H1 (cell line): ENCODE results near the gene MAPK8. TPM values are rescaled to one million over a fixed set of nuclear protein-coding genes. Genes with fewer than 3 reads are reported as not detected.

ENCODE experiments used
- CTCF ChIA-PET: fragments of 300-600 bp; sonication (Branson Sonifier 250); formaldehyde crosslinking; loops from one replicate; lab custom pipeline; 2021; ENCODE audit not compliant: partially characterized antibody; lab: Charles Lee
- POLR2A ChIA-PET: fragments of 300-600 bp; sonication (Branson Sonifier 250); formaldehyde crosslinking; loops from one replicate; lab custom pipeline; 2021; ENCODE audit warnings: inconsistent platforms; ENCODE audit not compliant: partially characterized antibody; lab: Charles Lee
- DNase-seq, 2 experiments: peaks; one replicate each; pipeline versions ENCODE4 v3.0.0 to v3.0.0-alpha.2; 2010 to 2022; ENCODE audit warnings: low spot score in 2 of 2, low read depth in 1 of 2, mixed read lengths in 1 of 2
- FAIRE-seq: peaks from 2 replicates; lab custom pipeline; 2011; peaks lifted over from hg19 to GRCh38; lab: Jason Lieb, UNC
- H2AFZ ChIP-seq: 2 replicates; pipeline ENCODE4 v1.8.1; 2012; ENCODE audit warnings: low read length, inconsistent platforms
- H2AK5ac ChIP-seq: 2 replicates; pipeline ENCODE4 v1.6.1; 2013; ENCODE audit warnings: low read depth, low read length
- H2BK120ac ChIP-seq: replicated peaks from 2 replicates; pipeline ENCODE3; 2013; ENCODE audit warnings: low read depth, low read length, inconsistent platforms
- H2BK12ac ChIP-seq: 2 replicates; pipeline ENCODE4 v1.6.1; 2013; ENCODE audit warnings: low read depth, low read length
- H2BK15ac ChIP-seq: 2 replicates; pipeline ENCODE4 v1.6.1; 2013; ENCODE audit warnings: low read length
- H2BK20ac ChIP-seq: 2 replicates; pipeline ENCODE4 v1.6.1; 2013; ENCODE audit warnings: low read length
- H2BK5ac ChIP-seq: 2 replicates; pipeline ENCODE4 v1.6.1; 2013; ENCODE audit warnings: low read depth, low read length
- H3K14ac ChIP-seq: 2 replicates; pipeline ENCODE4 v1.6.1; 2013; ENCODE audit warnings: inconsistent platforms; ENCODE audit not compliant: insufficient read length
- H3K18ac ChIP-seq: 2 replicates; pipeline ENCODE4 v1.6.1; 2013; ENCODE audit warnings: low read length; ENCODE audit errors: extremely low read depth
- H3K23ac ChIP-seq: 2 replicates; pipeline ENCODE4 v1.6.1; 2013; ENCODE audit warnings: inconsistent platforms; ENCODE audit not compliant: insufficient read length
- H3K23me2 ChIP-seq: 2 replicates; pipeline ENCODE4 v1.6.1; 2013; ENCODE audit warnings: low read depth, low read length
- H3K27ac ChIP-seq: 2 replicates; pipeline ENCODE4 v1.6.1; 2011; ENCODE audit warnings: low read depth, low read length, inconsistent platforms
- H3K27me3 ChIP-seq, 4 experiments: replicated peaks in 1 of 4; 1 replicate in 1 of 4; 2 replicates in 3 of 4; pipeline versions ENCODE4 v1.6.1 to v1.8.1; 2011 to 2013; ENCODE audit warnings: low read length in 3 of 4, mild to moderate bottlenecking in 3 of 4, inconsistent platforms in 2 of 4, mixed read lengths in 2 of 4, moderate library complexity in 1 of 4; ENCODE audit not compliant: control insufficient read depth in 3 of 4, insufficient read depth in 3 of 4; ENCODE audit errors: extremely low read depth in 1 of 4
- H3K36me3 ChIP-seq, 4 experiments: 2 replicates each; pipeline versions ENCODE4 v1.6.1 to v1.8.1; 2011 to 2013; ENCODE audit warnings: mild to moderate bottlenecking in 4 of 4, low read length in 3 of 4, moderate library complexity in 2 of 4, control low read depth in 1 of 4, inconsistent platforms in 1 of 4; ENCODE audit not compliant: insufficient read depth in 4 of 4, control insufficient read depth in 2 of 4
- H3K4ac ChIP-seq: replicated peaks from 2 replicates; pipeline ENCODE3; 2013; ENCODE audit warnings: low read length, low read depth, mixed read lengths, inconsistent platforms; ENCODE audit not compliant: insufficient read length
- H3K4me1 ChIP-seq, 4 experiments: replicated peaks in 1 of 4; 1 replicate in 1 of 4; 2 replicates in 3 of 4; pipeline versions ENCODE4 v1.6.1 to v1.8.1; 2011 to 2013; ENCODE audit warnings: low read length in 3 of 4, inconsistent platforms in 2 of 4, mixed read lengths in 1 of 4; ENCODE audit not compliant: insufficient read depth in 4 of 4, control insufficient read depth in 3 of 4
- H3K4me2 ChIP-seq, 2 experiments: 2 replicates each; pipeline versions ENCODE4 v1.6.1 to v1.8.1; 2011 to 2013; ENCODE audit warnings: low read depth in 2 of 2, low read length in 2 of 2, control low read depth in 1 of 2, inconsistent platforms in 1 of 2, mild to moderate bottlenecking in 1 of 2; ENCODE audit not compliant: insufficient read depth in 1 of 2
- H3K4me3 ChIP-seq, 4 experiments: fragments of 200-600, 300-600 bp in 1 of 4; sonication (generic), shearing (Covaris generic), sonication (Bioruptor Twin) in 1 of 4; 2 replicates each; pipeline versions ENCODE4 v1.5.1 to v1.8.1; 2011 to 2016; ENCODE audit warnings: low read length in 4 of 4, low read depth in 3 of 4, control low read depth in 2 of 4, inconsistent platforms in 2 of 4, mild to moderate bottlenecking in 2 of 4, mixed read lengths in 1 of 4, moderate library complexity in 1 of 4; ENCODE audit not compliant: insufficient read depth in 2 of 4; ENCODE audit errors: extremely low read depth in 1 of 4
- H3K56ac ChIP-seq: replicated peaks from 2 replicates; pipeline ENCODE3; 2013; ENCODE audit warnings: low read depth, mild to moderate bottlenecking, mixed read lengths, low read length, inconsistent platforms; ENCODE audit not compliant: insufficient read length
- H3K79me1 ChIP-seq: 2 replicates; pipeline ENCODE4 v1.6.1; 2013; ENCODE audit warnings: low read depth, low read length, control low read depth
- H3K79me2 ChIP-seq, 2 experiments: 2 replicates each; pipeline versions ENCODE4 v1.6.1 to v1.8.1; 2012 to 2013; ENCODE audit warnings: low read length in 2 of 2, mild to moderate bottlenecking in 2 of 2, inconsistent platforms in 1 of 2; ENCODE audit not compliant: insufficient read depth in 2 of 2, control insufficient read depth in 1 of 2
- H3K9ac ChIP-seq, 4 experiments: replicated peaks in 1 of 4; 1 replicate in 1 of 4; 2 replicates in 3 of 4; pipeline versions ENCODE4 v1.6.1 to v1.8.1; 2011 to 2013; ENCODE audit warnings: low read depth in 3 of 4, low read length in 3 of 4, control low read depth in 2 of 4, mild to moderate bottlenecking in 2 of 4, moderate library complexity in 2 of 4, inconsistent platforms in 1 of 4; ENCODE audit errors: extremely low read depth in 1 of 4
- H3K9me3 ChIP-seq, 2 experiments: 2 replicates each; pipeline versions ENCODE4 v1.6.1 to v1.8.1; 2012 to 2013; ENCODE audit warnings: mild to moderate bottlenecking in 2 of 2, moderate library complexity in 2 of 2, control low read depth in 1 of 2, inconsistent platforms in 1 of 2, low read depth in 1 of 2, low read length in 1 of 2, mixed read lengths in 1 of 2; ENCODE audit not compliant: insufficient read depth in 2 of 2
- H4K20me1 ChIP-seq, 2 experiments: replicated peaks in 1 of 2; 2 replicates each; pipeline versions ENCODE3 to v1.8.1; 2011 to 2013; ENCODE audit warnings: inconsistent platforms in 2 of 2, low read length in 2 of 2, mild to moderate bottlenecking in 1 of 2; ENCODE audit not compliant: insufficient read depth in 2 of 2, control insufficient read depth in 1 of 2
- H4K5ac ChIP-seq: 2 replicates; pipeline ENCODE4 v1.6.1; 2013; ENCODE audit warnings: low read length, low read depth, mixed read lengths, inconsistent platforms; ENCODE audit not compliant: insufficient read length
- H4K8ac ChIP-seq: 2 replicates; pipeline ENCODE4 v1.8.0; 2013; ENCODE audit warnings: mild to moderate bottlenecking, moderate library complexity, low read length, inconsistent platforms; ENCODE audit not compliant: insufficient read depth; ENCODE audit errors: extremely low read depth
- H4K91ac ChIP-seq: replicated peaks from 2 replicates; pipeline ENCODE3; 2013; ENCODE audit warnings: low read length, mixed read lengths, inconsistent platforms; ENCODE audit not compliant: insufficient read length
- ATF3 ChIP-seq: IDR thresholded peaks from 2 replicates; pipeline ENCODE4 v1.6.1; 2011; ENCODE audit warnings: low read depth, mild to moderate bottlenecking, low read length; ENCODE audit not compliant: insufficient read depth
- BACH1 ChIP-seq: IDR thresholded peaks from 2 replicates; pipeline ENCODE4 v1.6.1; 2012; ENCODE audit warnings: low read length, improper control_type of control experiment
- BCL11A ChIP-seq, 2 experiments: IDR thresholded peaks; one replicate each; pipeline ENCODE4 v1.6.1; 2011; ENCODE audit warnings: low read depth in 2 of 2, low read length in 2 of 2, mild to moderate bottlenecking in 2 of 2
- BRCA1 ChIP-seq: IDR thresholded peaks from 2 replicates; pipeline ENCODE4 v1.6.1; 2012; ENCODE audit warnings: low read depth, low read length, improper control_type of control experiment
- CBX5 ChIP-seq: fragments of 300-800, 300-1000 bp; sonication (generic); IDR thresholded peaks from 2 replicates; pipeline ENCODE4 v1.7.1; 2016; ENCODE audit warnings: antibody characterized with exemption, low read length, low read depth
- CHD1 ChIP-seq: IDR thresholded peaks from 2 replicates; pipeline ENCODE4 v1.6.1; 2012; ENCODE audit warnings: low read depth, low read length, improper control_type of control experiment
- CHD2 ChIP-seq: IDR thresholded peaks from 2 replicates; pipeline ENCODE4 v1.6.1; 2012; ENCODE audit warnings: low read length, improper control_type of control experiment
- CREB1 ChIP-seq: IDR thresholded peaks from 2 replicates; pipeline ENCODE4 v1.6.1; 2012; ENCODE audit warnings: inconsistent platforms
- HDAC2 ChIP-seq, 2 experiments: fragments of 300-600 bp in 1 of 2; sonication (generic) in 1 of 2; IDR thresholded peaks; 2 replicates each; pipeline ENCODE4 v1.6.1; 2011 to 2012; ENCODE audit warnings: low read depth in 2 of 2, low read length in 2 of 2, mild to moderate bottlenecking in 2 of 2, moderate library complexity in 2 of 2, borderline replicate concordance in 1 of 2, inconsistent platforms in 1 of 2
- JUND ChIP-seq: IDR thresholded peaks from 2 replicates; pipeline ENCODE4 v1.6.1; 2011; ENCODE audit warnings: mild to moderate bottlenecking, improper control_type of control experiment, low read length
- NRF1 ChIP-seq: IDR thresholded peaks from 2 replicates; pipeline ENCODE4 v1.6.1; 2011; ENCODE audit warnings: mild to moderate bottlenecking, low read depth, low read length, improper control_type of control experiment
- SP2 ChIP-seq: IDR thresholded peaks from 2 replicates; pipeline ENCODE4 v1.6.1; 2012; ENCODE audit warnings: mild to moderate bottlenecking, low read length, inconsistent platforms
- SUZ12 ChIP-seq: fragments of 200-600 bp; sonication (generic); IDR thresholded peaks from 2 replicates; pipeline ENCODE4 v1.6.1; 2012; ENCODE audit warnings: mild to moderate bottlenecking, inconsistent platforms, low read length, moderate library complexity, mixed read lengths
- TCF12 ChIP-seq: IDR thresholded peaks from 2 replicates; pipeline ENCODE4 v1.6.1; 2011; ENCODE audit warnings: low read depth, mild to moderate bottlenecking, low read length
- polyA plus RNA-seq, 7 experiments: library from polyadenylated mRNA; depleted of rRNA in 3 of 7; stranded (reverse) in 5 of 7; unstranded in 2 of 7; fragments of >200 nt in 5 of 7; fragments of 200-250 nt in 2 of 7; gene quantifications; 1 replicate in 5 of 7; 2 replicates in 1 of 7; 4 replicates in 1 of 7; pipeline versions ENCODE4 v1.2.1 to v1.2.3, GENCODE V29; 2011 to 2013; ENCODE audit warnings: missing spikeins in 2 of 7, mixed read lengths in 2 of 7
- total RNA-seq: library from RNA; stranded (reverse); fragmentation: NEBNext Ultra II Directional; extraction: Animal tissue kit (Norgen Biotek cat#: 25700); gene quantifications from 2 replicates; pipeline ENCODE4 v1.2.1, GENCODE V29; 2021
- TF ChIP-seq, protein P1 (sequence below): IDR thresholded peaks from 2 replicates; pipeline ENCODE4 v1.6.1; 2011; ENCODE audit warnings: low read length, improper control_type of control experiment

Gene MAPK8
- total and polyA plus RNA-seq, 2 of the 8 experiments (the other 6 are each of a cell fraction or from before 2014, with no cell fraction given): 23.3 to 71.3 TPM

DNA sequence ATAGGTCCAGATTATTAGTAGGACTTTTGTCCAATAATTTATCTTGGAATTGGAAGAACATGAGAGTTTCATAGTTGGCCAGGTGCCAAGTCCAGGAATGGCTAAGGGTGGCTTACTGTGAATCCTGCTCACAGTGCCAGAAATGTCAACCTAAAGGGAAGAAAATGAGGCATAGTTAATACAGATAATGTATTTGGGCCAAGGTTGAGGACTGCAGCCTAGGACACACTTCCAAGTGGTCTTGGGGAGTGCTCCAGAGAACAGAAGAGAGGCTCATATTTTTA is 78.2 kb downstream of the MAPK8 start:
- no peak overlapping the region for H3K4ac ChIP-seq
- H3K36me3 ChIP-seq: peaks cover 0 to 4% (median 0%) of the 10 kb centered on the region in 4 experiments; a peak in 2 of 8 replicates
- DNase-seq (no peak), FAIRE-seq (no peak)
- no peak overlapping the region for H3K14ac ChIP-seq
- no peak overlapping the region for H4K8ac ChIP-seq
- no peak overlapping the region for H2BK12ac ChIP-seq
- H3K9me3 ChIP-seq: 0 out of 4 replicates have a peak, but pooled peaks cover 0 to 3% of the 10 kb centered on the region in 2 experiments
- no peaks in the 10 kb centered on the region for H3K27me3 ChIP-seq
- no peak overlapping the region for H2BK20ac ChIP-seq
- H3K4me1 ChIP-seq: peaks cover 0 to 4% (median 0%) of the 10 kb centered on the region in 4 experiments; a peak in 2 of 7 replicates
- H4K91ac ChIP-seq: peak overlapping the region; percentile 46
- no peak overlapping the region for H3K27ac ChIP-seq
- CTCF ChIA-PET: interaction anchor here (0.7 to 6.0 kb wide), 19 partner anchors 10 to 274 kb away, joined by 3 to 36 read pairs (median 4); no protein-coding TSS in a partner anchor
- no peak overlapping the region for H2AFZ ChIP-seq
- H2BK120ac ChIP-seq: no peak overlapping the region
- H2AK5ac ChIP-seq: no peak overlapping the region
- no peak overlapping the region for H3K4me2 ChIP-seq
- H4K20me1 ChIP-seq: peaks cover 0 to 2% of the 10 kb centered on the region in 2 experiments
- H3K18ac ChIP-seq: no peak overlapping the region
- no peaks in the 10 kb centered on the region for H3K23me2 ChIP-seq
- no peak overlapping the region for H4K5ac ChIP-seq
- H2BK5ac ChIP-seq: no peak overlapping the region
- peaks cover 0 to 22% of the 10 kb centered on the region in 2 experiments; a peak in 2 of 4 replicates for H3K79me2 ChIP-seq
- POLR2A ChIA-PET: no interaction called here
- no peak overlapping the region for H2BK15ac ChIP-seq
- H3K4me3 ChIP-seq: no peak overlapping the region
- H3K9ac ChIP-seq: no peak overlapping the region
- H3K79me1 ChIP-seq: no peaks in the 10 kb centered on the region; the same call in 1 of the 2 replicates
- no peak overlapping the region for H3K56ac ChIP-seq
- H3K23ac ChIP-seq: no peak overlapping the region
- TF ChIP-seq CHD2 (no peak), TCF12 (no peak), HDAC2 (IDR thresholded peaks at IDR 0.05; ENCODE audit: borderline replicate concordance in 1 of 2, low read depth in 2 of 2, low read length in 2 of 2) (no peak), CHD1 (no peak), BACH1 (no peak), CBX5 (no peak), SUZ12 (no peak), BCL11A (IDR thresholded peaks at IDR 0.05; ENCODE audit: low read depth in 2 of 2, low read length in 2 of 2) (no peak), CREB1 (no peak), JUND (no peak), BRCA1 (no peak), ATF3 (no peak), SP2 (no peak), NRF1 (no peak)
- TF ChIP-seq, protein P1, sequence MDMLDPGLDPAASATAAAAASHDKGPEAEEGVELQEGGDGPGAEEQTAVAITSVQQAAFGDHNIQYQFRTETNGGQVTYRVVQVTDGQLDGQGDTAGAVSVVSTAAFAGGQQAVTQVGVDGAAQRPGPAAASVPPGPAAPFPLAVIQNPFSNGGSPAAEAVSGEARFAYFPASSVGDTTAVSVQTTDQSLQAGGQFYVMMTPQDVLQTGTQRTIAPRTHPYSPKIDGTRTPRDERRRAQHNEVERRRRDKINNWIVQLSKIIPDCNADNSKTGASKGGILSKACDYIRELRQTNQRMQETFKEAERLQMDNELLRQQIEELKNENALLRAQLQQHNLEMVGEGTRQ: no peak
